Right lobe of liver (tissue), 6 donors: Measurements from ENCODE around the gene NPDC1. TPM values are rescaled to one million over a fixed set of nuclear protein-coding genes. Genes with fewer than 3 reads are reported as not detected.

ENCODE experiments used
- ATAC-seq, 4 donors: fragments of 200-7000 bp; cut with Tn5 transposase; one replicate each; pipeline ENCODE4 v1.9.1; 2020; ENCODE audit warnings: mild to moderate bottlenecking in 4 of 4, moderate library complexity in 4 of 4
- DNase-seq, 3 donors: peaks; one replicate each; pipeline ENCODE4 v3.0.0-alpha.2; 2020
- H3K27ac ChIP-seq, 3 donors: fragments of 200-600 bp; one replicate each; pipeline ENCODE4 v1.8.0; 2022
- H3K27me3 ChIP-seq, 2 donors: fragments of 200-600 bp; one replicate each; pipeline ENCODE4 v1.8.0; 2022
- H3K36me3 ChIP-seq, 4 donors: fragments of 200-600 bp; sonication (generic) in 1 of 4; one replicate each; pipeline versions ENCODE4 v1.5.1 to v1.8.0; 2017 to 2022; ENCODE audit warnings: control low read depth in 1 of 4
- H3K4me1 ChIP-seq, 4 donors: fragments of 200-600 bp; sonication (generic) in 1 of 4; one replicate each; pipeline versions ENCODE4 v1.5.1 to v1.8.0; 2017 to 2022; ENCODE audit warnings: control low read depth in 1 of 4
- H3K4me3 ChIP-seq, 3 donors: fragments of 200-600 bp; one replicate each; pipeline ENCODE4 v1.8.0; 2022
- H3K9me3 ChIP-seq, 4 donors: fragments of 200-600 bp; sonication (generic) in 1 of 4; one replicate each; pipeline versions ENCODE4 v1.5.1 to v1.8.0; 2017 to 2022; ENCODE audit warnings: control low read depth in 1 of 4
- CTCF ChIP-seq, 4 donors: fragments of 200-600 bp in 3 of 4; fragments of 450-650 bp in 1 of 4; IDR thresholded peaks; one replicate each; pipeline versions ENCODE4 v1.5.1 to v1.8.0; 2016 to 2022; ENCODE audit warnings: antibody characterized with exemption in 4 of 4, mild to moderate bottlenecking in 2 of 4
- POLR2A ChIP-seq: fragments of 450-650 bp; IDR thresholded peaks from one replicate; pipeline ENCODE4 v1.6.1; 2017; ENCODE audit warnings: antibody characterized with exemption, mild to moderate bottlenecking
- WGBS: methylation state at CpG from one replicate; pipeline ENCODE4 v1.1.6; 2018; ENCODE audit warnings: low coverage, low lambda C conversion rate; ENCODE audit not compliant: insufficient coverage; ENCODE audit errors: missing lambda C conversion rate; 5-methylcytosine and 5-hydroxymethylcytosine counted together
- intact Hi-C, 2 donors: fragments of 100-400 bp; cut with DNase I; formaldehyde crosslinking; loops; one replicate each; pipeline versions ENCODE4 v1.11.2 to v1.14.1; 2022
- total RNA-seq, 6 experiments: library from RNA; depleted of rRNA in 2 of 6; stranded (reverse); fragments of >200 nt in 2 of 6; fragmentation: NEBNext Ultra II Directional in 3 of 6; extraction: Animal tissue kit (Norgen Biotek cat#: 25700) in 3 of 6; gene quantifications; one replicate each; pipeline versions ENCODE4 v1.1.0 to v1.2.4, GENCODE V29; 2016 to 2023
- donor health status: DM: no; HTN: yes; CAD: no.
- donor health status: DM: no; HTN: no; CAD: no.
- donor health status: DM: no; HTN: no; CAD: no.
- donor health status: DM: no; HTN: yes; CAD: no.
- donor health status: DM: no; HTN: yes; CAD: no.

NPDC1 gene
- total RNA-seq, 6 experiments from 2014 or later = 9.3 to 14.9 (median 12.2) TPM

GRCh38 chr9:137011156-137011555 lies 34.8 kb downstream of the NPDC1 start:
- intact Hi-C loops = no loop called here
- no peaks in the 10 kb centered on the region for H3K4me1 ChIP-seq
- H3K27ac ChIP-seq = no peak overlapping the region
- H3K36me3 ChIP-seq = peaks cover 0 to 11% (median 1%) of the 10 kb centered on the region in 4 donors
- ATAC-seq (no peak), DNase-seq (no peak)
- no peaks in the 10 kb centered on the region for H3K9me3 ChIP-seq
- TF ChIP-seq CTCF (IDR thresholded peaks at IDR 0.05) (no peak), POLR2A (no peak)
- no peaks in the 10 kb centered on the region for H3K27me3 ChIP-seq
- H3K4me3 ChIP-seq = no peak overlapping the region
- WGBS = no CpG with 5 or more reads among the region's 24 CpGs

DNA sequence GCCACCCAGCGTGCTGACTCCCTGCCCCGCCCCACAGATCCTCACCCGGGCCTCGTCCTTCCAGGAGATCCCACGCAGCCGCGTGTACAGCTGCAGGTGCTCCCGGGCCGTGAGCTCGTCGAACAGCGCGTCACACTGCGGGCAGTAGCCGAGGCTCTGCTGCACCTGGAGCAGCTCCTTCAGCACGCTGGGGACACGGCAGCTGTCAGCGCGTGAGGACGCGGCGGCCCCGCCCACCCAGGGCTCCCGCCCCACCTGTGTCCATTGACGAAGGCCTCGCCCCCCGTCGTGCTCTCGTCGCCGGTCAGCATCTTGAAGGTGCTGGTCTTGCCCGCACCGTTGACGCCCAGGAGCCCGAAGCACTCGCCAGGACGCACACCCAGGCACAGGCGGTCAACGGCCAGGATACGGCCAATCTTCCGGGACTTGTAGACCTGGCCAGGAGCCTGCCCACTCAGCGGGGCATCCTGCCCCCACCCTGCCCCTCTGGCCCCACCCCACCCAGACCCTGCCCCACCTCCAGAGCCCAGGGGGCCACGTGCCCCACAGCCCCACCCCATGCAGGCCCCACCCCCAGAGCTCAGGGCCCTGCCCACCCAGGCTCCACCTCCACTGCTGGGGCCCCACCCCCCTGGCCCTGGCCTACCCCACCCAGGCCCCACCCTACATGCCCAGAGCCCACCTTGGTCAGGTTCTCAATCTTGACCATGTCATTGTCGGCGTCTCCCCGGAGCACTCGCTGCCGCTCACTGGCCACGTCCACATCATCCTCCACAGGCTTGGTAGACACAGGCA lies 35.8 kb downstream of the NPDC1 start:
- ATAC-seq = no peak
- intact Hi-C loops = no loop called here
- no peak for DNase-seq
- no peak overlapping the region for H3K4me3 ChIP-seq
- no peak overlapping the region for H3K27ac ChIP-seq
- peaks cover 0 to 2% (median 1%) of the 10 kb centered on the region in 4 donors for H3K36me3 ChIP-seq
- WGBS = 92% methylated on average over 2 of the region's 49 CpGs
- no peaks in the 10 kb centered on the region for H3K4me1 ChIP-seq
- TF ChIP-seq CTCF (IDR thresholded peaks at IDR 0.05) (no peak), POLR2A (no peak)
- no peaks in the 10 kb centered on the region for H3K9me3 ChIP-seq
- no peaks in the 10 kb centered on the region for H3K27me3 ChIP-seq

DNA sequence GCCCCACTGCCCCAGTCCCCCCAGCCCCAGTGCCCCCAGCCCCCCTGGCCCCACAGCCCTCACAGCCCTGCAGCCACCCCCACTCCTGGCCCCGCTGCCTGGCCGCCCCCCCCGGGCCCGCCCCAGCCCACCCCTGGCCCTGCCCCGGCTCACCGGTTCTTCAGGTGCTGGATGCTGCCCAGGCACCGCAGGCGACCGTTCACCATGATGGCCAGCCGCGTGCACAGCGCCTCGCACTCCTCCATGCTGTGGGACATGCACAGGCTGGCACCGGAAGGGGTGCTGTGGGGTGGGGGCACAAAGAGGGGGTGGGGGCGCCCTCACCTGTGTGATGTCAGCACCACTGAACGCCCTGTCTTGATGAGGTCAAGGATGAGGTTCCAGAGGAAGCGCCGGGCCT lies 36.8 kb downstream of the NPDC1 start:
- Histone ChIP-seq H3K9me3 (no peaks in the 10 kb centered on the region), H3K27me3 (no peaks in the 10 kb centered on the region), H3K4me3 (no peak overlapping the region), H3K4me1 (no peaks in the 10 kb centered on the region), H3K36me3 (peaks cover 0 to 2% (median 0%) of the 10 kb centered on the region in 4 donors), H3K27ac (no peak overlapping the region)
- TF ChIP-seq POLR2A (no peak), CTCF (IDR thresholded peaks at IDR 0.05) (no peak)
- no peak for ATAC-seq
- 95% methylated on average over 7 of the region's 18 CpGs for WGBS
- intact Hi-C loops = no loop called here
- DNase-seq = no peak

DNA sequence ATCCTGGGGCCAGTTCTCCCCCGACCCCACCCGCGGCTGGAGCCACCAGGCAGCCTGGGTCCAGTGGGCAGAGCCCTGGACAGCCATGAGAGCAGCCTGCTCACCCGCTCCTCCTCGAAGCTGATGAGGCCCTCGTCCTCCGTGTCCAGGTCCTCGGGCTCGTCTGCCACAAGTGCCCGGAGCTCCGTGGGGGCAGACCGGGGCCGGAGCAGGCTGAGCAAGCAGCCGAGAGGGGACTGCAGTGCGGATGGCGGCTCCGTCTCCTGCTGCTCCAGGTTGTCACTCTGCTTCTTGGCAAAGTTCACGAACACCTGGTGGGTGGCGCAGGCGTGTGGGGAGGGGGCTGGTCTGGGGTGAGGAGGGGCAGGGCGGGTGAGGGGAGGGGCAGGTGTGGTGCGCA lies 37.7 kb downstream of the NPDC1 start:
- Histone ChIP-seq H3K27me3 (no peaks in the 10 kb centered on the region), H3K4me1 (no peaks in the 10 kb centered on the region), H3K4me3 (no peak overlapping the region), H3K36me3 (peaks cover 0 to 2% (median 0%) of the 10 kb centered on the region in 4 donors), H3K9me3 (no peaks in the 10 kb centered on the region), H3K27ac (no peak overlapping the region)
- 0% methylated on average over 1 of the region's 22 CpGs for WGBS
- ATAC-seq (no peak), DNase-seq (no peak)
- TF ChIP-seq CTCF (IDR thresholded peaks at IDR 0.05) = no peak
- intact Hi-C loops = no loop called here
